Measurements from ENCODE around the gene RASGRP3.
"Not testable (repeated sequence)": the region's sequence is repeated elsewhere in the genome, so short reads cannot be mapped to it uniquely, and the experiment has no call there.

The RASGRP3 gene

GRCh38 chr2:33437815-33438214, 38.6 kb upstream of the RASGRP3 start:
- H3K4me3 ChIP-seq (ENCODE audit: low read depth in 1 of 5, low read length in 5 of 5) = peak overlapping the region in 3 of 5 donors; percentile 45 to 68 (median 58)
- peak overlapping the region; percentile 61 for H3K27ac ChIP-seq (ENCODE audit: low read depth, low read length)
- no peaks in the 10 kb centered on the region for H3K27me3 ChIP-seq (ENCODE audit: control insufficient read depth in 5 of 5, insufficient read depth in 4 of 5, low read length in 5 of 5)
- no peaks in the 10 kb centered on the region for H3K9me3 ChIP-seq (ENCODE audit: control insufficient read depth in 5 of 5, low read length in 5 of 5)
- peaks cover 0 to 22% (median 2%) of the 10 kb centered on the region in 5 donors for H3K4me1 ChIP-seq (ENCODE audit: control insufficient read depth in 5 of 5, insufficient read depth in 5 of 5, low read length in 5 of 5)
- H3K36me3 ChIP-seq (ENCODE audit: control insufficient read depth in 5 of 5, insufficient read depth in 5 of 5, low read length in 5 of 5) = no peaks in the 10 kb centered on the region
- peak overlapping the region in 1 of 5 donors; percentile 73 for H3K9ac ChIP-seq (ENCODE audit: low read length in 5 of 5)

- Histone ChIP-seq H3K4me3 (ENCODE audit: low read depth in 1 of 5, low read length in 5 of 5) (no peak overlapping the region), H3K9me3 (ENCODE audit: control insufficient read depth in 5 of 5, low read length in 5 of 5) (no peaks in the 10 kb centered on the region), H3K27me3 (ENCODE audit: control insufficient read depth in 5 of 5, insufficient read depth in 4 of 5, low read length in 5 of 5) (no peaks in the 10 kb centered on the region), H3K4me1 (ENCODE audit: control insufficient read depth in 5 of 5, insufficient read depth in 5 of 5, low read length in 5 of 5) (peaks cover 0 to 30% (median 12%) of the 10 kb centered on the region in 5 donors), H3K36me3 (ENCODE audit: control insufficient read depth in 5 of 5, insufficient read depth in 5 of 5, low read length in 5 of 5) (no peaks in the 10 kb centered on the region), H3K9ac (ENCODE audit: low read length in 5 of 5) (no peak overlapping the region), H3K27ac (ENCODE audit: low read depth, low read length) (no peak overlapping the region)
These were observed 35.1 kb upstream of the RASGRP3 start for GRCh38 chr2:33441235-33441810.

- H3K27me3 ChIP-seq (ENCODE audit: control insufficient read depth in 5 of 5, insufficient read depth in 4 of 5, low read length in 5 of 5); H3K9ac ChIP-seq (ENCODE audit: low read length in 5 of 5); H3K9me3 ChIP-seq (ENCODE audit: control insufficient read depth in 5 of 5, low read length in 5 of 5); H3K36me3 ChIP-seq (ENCODE audit: control insufficient read depth in 5 of 5, insufficient read depth in 5 of 5, low read length in 5 of 5); H3K4me3 ChIP-seq (ENCODE audit: low read depth in 1 of 5, low read length in 5 of 5): not testable (repeated sequence)
- peaks cover 0 to 30% (median 12%) of the 10 kb centered on the region in 5 donors for H3K4me1 ChIP-seq (ENCODE audit: control insufficient read depth in 5 of 5, insufficient read depth in 5 of 5, low read length in 5 of 5)
- H3K27ac ChIP-seq (ENCODE audit: low read depth, low read length) = peak overlapping the region; percentile 43
These were observed 34.4 kb upstream of the RASGRP3 start for GRCh38 chr2:33442052-33442451.

DNA sequence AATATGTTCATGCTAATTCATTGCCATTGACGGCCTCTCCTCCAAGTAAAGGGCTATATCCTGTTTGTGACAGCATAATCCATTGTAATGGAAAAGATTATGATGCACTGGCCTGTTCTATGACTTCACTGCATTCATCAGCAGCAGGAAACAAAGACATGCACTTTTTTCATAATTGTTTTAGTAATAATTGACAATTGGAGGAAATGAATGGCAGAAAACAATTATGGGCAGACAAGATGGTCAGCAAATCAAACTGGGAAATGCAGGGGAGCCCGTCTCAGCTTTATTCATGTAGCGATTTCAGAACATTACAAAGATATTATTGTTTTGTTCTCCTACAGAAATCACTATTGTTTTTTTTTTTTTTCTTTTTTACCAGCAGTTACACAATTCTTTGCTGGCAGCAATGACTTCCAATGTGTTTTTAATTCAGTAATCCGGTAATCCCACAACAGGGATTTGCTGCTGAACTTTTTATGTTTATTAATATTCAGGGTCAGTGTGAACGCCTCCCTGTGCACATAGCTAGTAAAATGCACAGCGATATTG, 33.8 kb upstream of the RASGRP3 start:
- Histone ChIP-seq H3K27ac (ENCODE audit: low read depth, low read length) (peak overlapping the region; percentile 70), H3K27me3 (ENCODE audit: control insufficient read depth in 5 of 5, insufficient read depth in 4 of 5, low read length in 5 of 5) (no peaks in the 10 kb centered on the region)

GRCh38 chr2:33443274-33443829, 33.1 kb upstream of the RASGRP3 start:
- peak overlapping the region in 1 of 5 donors; percentile 35 for H3K9ac ChIP-seq (ENCODE audit: low read length in 5 of 5)
- peak overlapping the region; percentile 70 for H3K27ac ChIP-seq (ENCODE audit: low read depth, low read length)
- H3K4me3 ChIP-seq (ENCODE audit: low read depth in 1 of 5, low read length in 5 of 5) = no peak overlapping the region
- H3K27me3 ChIP-seq (ENCODE audit: control insufficient read depth in 5 of 5, insufficient read depth in 4 of 5, low read length in 5 of 5) = no peaks in the 10 kb centered on the region
- H3K36me3 ChIP-seq (ENCODE audit: control insufficient read depth in 5 of 5, insufficient read depth in 5 of 5, low read length in 5 of 5) = no peaks in the 10 kb centered on the region
- peaks cover 0 to 26% (median 12%) of the 10 kb centered on the region in 5 donors for H3K4me1 ChIP-seq (ENCODE audit: control insufficient read depth in 5 of 5, insufficient read depth in 5 of 5, low read length in 5 of 5)
- H3K9me3 ChIP-seq (ENCODE audit: control insufficient read depth in 5 of 5, low read length in 5 of 5) = no peaks in the 10 kb centered on the region

More for the DNA sequence above, 33.8 kb upstream of the RASGRP3 start:
- peak overlapping the region in 1 of 5 donors; percentile 35 for H3K9ac ChIP-seq (ENCODE audit: low read length in 5 of 5)
- H3K36me3 ChIP-seq (ENCODE audit: control insufficient read depth in 5 of 5, insufficient read depth in 5 of 5, low read length in 5 of 5) = no peaks in the 10 kb centered on the region
- no peaks in the 10 kb centered on the region for H3K9me3 ChIP-seq (ENCODE audit: control insufficient read depth in 5 of 5, low read length in 5 of 5)
- no peak overlapping the region for H3K4me3 ChIP-seq (ENCODE audit: low read depth in 1 of 5, low read length in 5 of 5)
- H3K4me1 ChIP-seq (ENCODE audit: control insufficient read depth in 5 of 5, insufficient read depth in 5 of 5, low read length in 5 of 5) = peaks cover 0 to 26% (median 12%) of the 10 kb centered on the region in 5 donors

DNA sequence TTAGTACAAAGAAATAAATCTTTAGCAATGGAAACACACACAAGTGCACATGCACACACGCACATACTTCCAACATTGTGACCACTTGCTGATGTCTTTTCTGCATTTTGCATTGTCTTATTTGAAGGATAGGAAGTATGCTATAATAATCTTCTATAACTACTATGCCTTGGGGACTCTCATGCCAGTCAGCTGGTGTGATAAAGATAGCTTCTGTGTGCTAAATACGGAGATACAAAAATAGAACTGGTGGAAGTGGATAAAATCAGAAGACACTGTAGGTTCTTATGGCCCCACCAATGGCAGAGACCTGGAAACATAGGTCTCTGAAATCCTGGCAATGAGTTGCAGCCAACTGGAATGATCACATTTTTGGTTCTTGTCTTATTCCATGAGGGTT, 31.5 kb upstream of the RASGRP3 start:
- no peaks in the 10 kb centered on the region for H3K9me3 ChIP-seq (ENCODE audit: control insufficient read depth in 5 of 5, low read length in 5 of 5)
- H3K9ac ChIP-seq (ENCODE audit: low read length in 5 of 5) = no peak overlapping the region
- H3K4me1 ChIP-seq (ENCODE audit: control insufficient read depth in 5 of 5, insufficient read depth in 5 of 5, low read length in 5 of 5) = peaks cover 0 to 17% (median 12%) of the 10 kb centered on the region in 5 donors
- H3K36me3 ChIP-seq (ENCODE audit: control insufficient read depth in 5 of 5, insufficient read depth in 5 of 5, low read length in 5 of 5) = no peaks in the 10 kb centered on the region
- no peaks in the 10 kb centered on the region for H3K27me3 ChIP-seq (ENCODE audit: control insufficient read depth in 5 of 5, insufficient read depth in 4 of 5, low read length in 5 of 5)
- H3K4me3 ChIP-seq (ENCODE audit: low read depth in 1 of 5, low read length in 5 of 5) = no peak overlapping the region
- no peak overlapping the region for H3K27ac ChIP-seq (ENCODE audit: low read depth, low read length)

GRCh38 chr2:33448220-33448899, 28.1 kb upstream of the RASGRP3 start:
- Histone ChIP-seq H3K4me3 (ENCODE audit: low read depth in 1 of 5, low read length in 5 of 5) (no peak overlapping the region), H3K36me3 (ENCODE audit: control insufficient read depth in 5 of 5, insufficient read depth in 5 of 5, low read length in 5 of 5) (no peaks in the 10 kb centered on the region), H3K27me3 (ENCODE audit: control insufficient read depth in 5 of 5, insufficient read depth in 4 of 5, low read length in 5 of 5) (no peaks in the 10 kb centered on the region), H3K9ac (ENCODE audit: low read length in 5 of 5) (no peak overlapping the region), H3K9me3 (ENCODE audit: control insufficient read depth in 5 of 5, low read length in 5 of 5) (peaks cover 0 to 13% (median 8%) of the 10 kb centered on the region in 5 donors), H3K27ac (ENCODE audit: low read depth, low read length) (no peak overlapping the region), H3K4me1 (ENCODE audit: control insufficient read depth in 5 of 5, insufficient read depth in 5 of 5, low read length in 5 of 5) (peaks cover 0 to 7% (median 6%) of the 10 kb centered on the region in 5 donors)

- Histone ChIP-seq H3K27me3 (ENCODE audit: control insufficient read depth in 5 of 5, insufficient read depth in 4 of 5, low read length in 5 of 5) (no peaks in the 10 kb centered on the region), H3K27ac (ENCODE audit: low read depth, low read length) (no peak overlapping the region)
These were observed 25.2 kb upstream of the RASGRP3 start for GRCh38 chr2:33451214-33451613.

GRCh38 chr2:33451825-33452224, 24.6 kb upstream of the RASGRP3 start:
- H3K9me3 ChIP-seq (ENCODE audit: control insufficient read depth in 5 of 5, low read length in 5 of 5) = peaks cover 0 to 15% (median 8%) of the 10 kb centered on the region in 5 donors
- H3K4me3 ChIP-seq (ENCODE audit: low read depth in 1 of 5, low read length in 5 of 5) = peak overlapping the region in 1 of 5 donors; percentile 6
- H3K27me3 ChIP-seq (ENCODE audit: control insufficient read depth in 5 of 5, insufficient read depth in 4 of 5, low read length in 5 of 5) = no peaks in the 10 kb centered on the region
- peaks cover 0 to 4% (median 0%) of the 10 kb centered on the region in 5 donors for H3K4me1 ChIP-seq (ENCODE audit: control insufficient read depth in 5 of 5, insufficient read depth in 5 of 5, low read length in 5 of 5)
- H3K27ac ChIP-seq (ENCODE audit: low read depth, low read length) = no peak overlapping the region
- H3K9ac ChIP-seq (ENCODE audit: low read length in 5 of 5) = no peak overlapping the region
- H3K36me3 ChIP-seq (ENCODE audit: control insufficient read depth in 5 of 5, insufficient read depth in 5 of 5, low read length in 5 of 5) = no peaks in the 10 kb centered on the region

More at GRCh38 chr2:33451214-33451613, 25.2 kb upstream of the RASGRP3 start:
- no peak overlapping the region for H3K4me3 ChIP-seq (ENCODE audit: low read depth in 1 of 5, low read length in 5 of 5)
- H3K36me3 ChIP-seq (ENCODE audit: control insufficient read depth in 5 of 5, insufficient read depth in 5 of 5, low read length in 5 of 5) = no peaks in the 10 kb centered on the region
- H3K9ac ChIP-seq (ENCODE audit: low read length in 5 of 5) = no peak overlapping the region
- H3K4me1 ChIP-seq (ENCODE audit: control insufficient read depth in 5 of 5, insufficient read depth in 5 of 5, low read length in 5 of 5) = peaks cover 0 to 4% (median 0%) of the 10 kb centered on the region in 5 donors
- H3K9me3 ChIP-seq (ENCODE audit: control insufficient read depth in 5 of 5, low read length in 5 of 5) = peaks cover 0 to 15% (median 8%) of the 10 kb centered on the region in 5 donors

DNA sequence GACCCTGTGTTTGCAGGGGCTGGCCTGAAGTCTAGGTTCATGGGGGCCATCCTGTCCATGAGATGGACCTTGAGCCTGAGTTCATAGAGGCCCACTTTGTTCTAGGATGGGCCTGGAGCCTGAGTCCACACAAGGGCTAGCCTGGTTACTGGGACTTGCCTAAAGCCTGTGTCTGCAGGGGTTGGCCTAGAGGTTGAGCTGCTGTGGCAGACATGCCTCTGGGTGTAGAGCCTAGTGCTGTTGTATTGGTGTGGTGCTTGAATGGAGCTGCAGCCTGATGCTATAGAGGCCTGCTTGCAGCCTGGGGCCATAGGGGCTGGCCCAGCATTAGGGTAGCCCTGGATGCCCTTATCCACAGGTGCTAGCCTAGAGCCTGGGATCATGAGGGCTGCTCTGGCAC, 23.9 kb upstream of the RASGRP3 start:
- H3K27me3 ChIP-seq (ENCODE audit: control insufficient read depth in 5 of 5, insufficient read depth in 4 of 5, low read length in 5 of 5) = no peaks in the 10 kb centered on the region
- H3K4me1 ChIP-seq (ENCODE audit: control insufficient read depth in 5 of 5, insufficient read depth in 5 of 5, low read length in 5 of 5) = peaks cover 0 to 8% (median 2%) of the 10 kb centered on the region in 5 donors
- H3K9ac ChIP-seq (ENCODE audit: low read length in 5 of 5) = no peak overlapping the region
- peaks cover 0 to 15% (median 8%) of the 10 kb centered on the region in 5 donors for H3K9me3 ChIP-seq (ENCODE audit: control insufficient read depth in 5 of 5, low read length in 5 of 5)
- H3K4me3 ChIP-seq (ENCODE audit: low read depth in 1 of 5, low read length in 5 of 5) = peak overlapping the region in 1 of 5 donors; percentile 6
- no peaks in the 10 kb centered on the region for H3K36me3 ChIP-seq (ENCODE audit: control insufficient read depth in 5 of 5, insufficient read depth in 5 of 5, low read length in 5 of 5)
- no peak overlapping the region for H3K27ac ChIP-seq (ENCODE audit: low read depth, low read length)

All from subcutaneous abdominal adipose tissue (tissue), 5 donors.